H9 (cell line): ENCODE measurements around the gene SLC35A5. TPM values are rescaled to one million over a fixed set of nuclear protein-coding genes. Genes with fewer than 3 reads are reported as not detected.

Experiments used
- DNase-seq: peaks from one replicate; pipeline ENCODE4 v3.0.0-alpha.2; 2017
- H2AFZ ChIP-seq: one replicate; pipeline ENCODE4 v1.6.1; 2013; ENCODE audit warnings: mild to moderate bottlenecking, low read length, control low read depth, moderate library complexity
- H2AK5ac ChIP-seq: 2 replicates; pipeline ENCODE4 v1.6.1; 2013; ENCODE audit warnings: low read length, control low read depth, mixed read lengths; ENCODE audit not compliant: insufficient read length
- H2BK120ac ChIP-seq: one replicate; pipeline ENCODE4 v1.6.1; 2013; ENCODE audit warnings: low read depth, mild to moderate bottlenecking, low read length, control low read depth, inconsistent platforms; ENCODE audit not compliant: poor library complexity, severe bottlenecking
- H2BK12ac ChIP-seq: 2 replicates; pipeline ENCODE4 v1.6.1; 2013; ENCODE audit warnings: low read length, control low read depth, mixed read lengths, low read depth; ENCODE audit not compliant: insufficient read length
- H2BK15ac ChIP-seq: 2 replicates; pipeline ENCODE4 v1.6.1; 2013; ENCODE audit warnings: low read depth, low read length, control low read depth
- H2BK20ac ChIP-seq: one replicate; pipeline ENCODE4 v1.6.1; 2013; ENCODE audit warnings: low read depth, mild to moderate bottlenecking, low read length, control low read depth, inconsistent platforms; ENCODE audit not compliant: poor library complexity, severe bottlenecking
- H2BK5ac ChIP-seq: 2 replicates; pipeline ENCODE4 v1.6.1; 2013; ENCODE audit warnings: low read length, control low read depth, mixed read lengths; ENCODE audit not compliant: insufficient read length
- H3K14ac ChIP-seq: 2 replicates; pipeline ENCODE4 v1.6.1; 2013; ENCODE audit warnings: low read length, control low read depth; ENCODE audit not compliant: insufficient read depth
- H3K18ac ChIP-seq: 2 replicates; pipeline ENCODE4 v1.6.1; 2013; ENCODE audit warnings: low read depth, mild to moderate bottlenecking, mixed read lengths, low read length, control low read depth; ENCODE audit not compliant: insufficient read length
- H3K23ac ChIP-seq: 2 replicates; pipeline ENCODE4 v1.6.1; 2013; ENCODE audit warnings: low read length, control low read depth, mixed read lengths, low read depth; ENCODE audit not compliant: insufficient read length
- H3K23me2 ChIP-seq: 2 replicates; pipeline ENCODE4 v1.6.1; 2013; ENCODE audit warnings: low read depth, mild to moderate bottlenecking, mixed read lengths, low read length, control low read depth; ENCODE audit not compliant: insufficient read length, poor library complexity, severe bottlenecking
- H3K27ac ChIP-seq: 2 replicates; pipeline ENCODE4 v1.5.1; 2013; ENCODE audit warnings: low read length, control low read depth, mixed read lengths, low read depth; ENCODE audit not compliant: insufficient read length
- H3K27me3 ChIP-seq: 2 replicates; pipeline ENCODE4 v1.6.1; 2013; ENCODE audit warnings: low read length, control low read depth, inconsistent platforms; ENCODE audit not compliant: insufficient read depth
- H3K4ac ChIP-seq: 2 replicates; pipeline ENCODE4 v1.6.1; 2013; ENCODE audit warnings: low read depth, mild to moderate bottlenecking, control low read depth, inconsistent platforms, low read length, moderate library complexity
- H3K4me1 ChIP-seq: 2 replicates; pipeline ENCODE4 v1.6.1; 2013; ENCODE audit warnings: low read length, control low read depth, inconsistent platforms; ENCODE audit not compliant: insufficient read depth
- H3K4me2 ChIP-seq: 2 replicates; pipeline ENCODE4 v1.6.1; 2013; ENCODE audit warnings: low read length, control low read depth, mixed read lengths; ENCODE audit not compliant: insufficient read length, insufficient read depth
- H3K56ac ChIP-seq: 2 replicates; pipeline ENCODE4 v1.6.1; 2013; ENCODE audit warnings: low read depth, mild to moderate bottlenecking, mixed read lengths, low read length, control low read depth; ENCODE audit not compliant: insufficient read length
- H3K79me1 ChIP-seq: 2 replicates; pipeline ENCODE4 v1.6.1; 2013; ENCODE audit warnings: low read depth, mild to moderate bottlenecking, moderate library complexity, low read length, control low read depth, inconsistent platforms; ENCODE audit not compliant: insufficient read depth, poor library complexity, severe bottlenecking
- H3K79me2 ChIP-seq: 2 replicates; pipeline ENCODE4 v1.6.1; 2013; ENCODE audit warnings: low read length, control low read depth, inconsistent platforms; ENCODE audit not compliant: insufficient read depth
- H3K9ac ChIP-seq: 2 replicates; pipeline ENCODE4 v1.6.1; 2013; ENCODE audit warnings: low read length, control low read depth, mixed read lengths; ENCODE audit not compliant: insufficient read length; ENCODE audit errors: extremely low read depth
- H3K9me3 ChIP-seq: one replicate; pipeline ENCODE4 v1.6.1; 2013; ENCODE audit warnings: low read depth, low read length, inconsistent platforms; ENCODE audit not compliant: control insufficient read depth
- H3T11ph ChIP-seq: one replicate; pipeline ENCODE4 v1.6.1; 2013; ENCODE audit warnings: mild to moderate bottlenecking, low read length, control low read depth, inconsistent platforms
- H4K20me1 ChIP-seq: one replicate; pipeline ENCODE4 v1.6.1; 2013; ENCODE audit not compliant: control insufficient read depth, insufficient read length, insufficient read depth
- H4K5ac ChIP-seq: 2 replicates; pipeline ENCODE4 v1.6.1; 2013; ENCODE audit warnings: low read depth, mild to moderate bottlenecking, mixed read lengths, low read length, control low read depth; ENCODE audit not compliant: insufficient read length
- H4K8ac ChIP-seq: replicated peaks from 2 replicates; pipeline ENCODE4 v1.6.1; 2013; ENCODE audit warnings: low read length, control low read depth, mixed read lengths, low read depth; ENCODE audit not compliant: insufficient read length
- H4K91ac ChIP-seq: 2 replicates; pipeline ENCODE4 v1.6.1; 2013; ENCODE audit warnings: low read depth, mild to moderate bottlenecking, moderate library complexity, mixed read lengths, low read length, control low read depth; ENCODE audit not compliant: insufficient read length
- H3K27ac Mint-ChIP-seq, 3 experiments: 2 replicates in 2 of 3; 3 replicates in 1 of 3; pipeline ENCODE4 v1.8.0; 2020 to 2021; ENCODE audit warnings: mixed read lengths in 3 of 3, mild to moderate bottlenecking in 1 of 3, moderate library complexity in 1 of 3
- H3K27me3 Mint-ChIP-seq: 2 replicates; pipeline ENCODE4 v1.8.0; 2021; ENCODE audit warnings: low read depth, mild to moderate bottlenecking, moderate library complexity, mixed read lengths
- H3K36me3 Mint-ChIP-seq, 3 experiments: 2 replicates in 2 of 3; 3 replicates in 1 of 3; pipeline ENCODE4 v1.8.0; 2020 to 2021; ENCODE audit warnings: low read depth in 3 of 3, mixed read lengths in 3 of 3; ENCODE audit not compliant: insufficient read depth in 1 of 3
- H3K4me1 Mint-ChIP-seq, 2 experiments: 2 replicates each; pipeline ENCODE4 v1.8.0; 2020; ENCODE audit warnings: mixed read lengths in 2 of 2
- H3K4me3 Mint-ChIP-seq, 2 experiments: 2 replicates in 1 of 2; 3 replicates in 1 of 2; pipeline ENCODE4 v1.8.0; 2020 to 2021; ENCODE audit warnings: mild to moderate bottlenecking in 2 of 2, mixed read lengths in 2 of 2, moderate library complexity in 1 of 2
- H3K9me3 Mint-ChIP-seq, 2 experiments: 2 replicates in 1 of 2; 3 replicates in 1 of 2; pipeline ENCODE4 v1.8.0; 2020; ENCODE audit warnings: mild to moderate bottlenecking in 2 of 2, mixed read lengths in 2 of 2, moderate library complexity in 1 of 2
- WGBS: extraction: QIAGEN DNeasy Blood & Tissue Kit; methylation state at CpG from one replicate; pipeline ENCODE4 v1.1.7; 2013; ENCODE audit warnings: missing lambda C conversion rate, low lambda C conversion rate, mixed read lengths; ENCODE audit not compliant: insufficient read length; ENCODE audit errors: extremely low coverage; 5-methylcytosine and 5-hydroxymethylcytosine counted together
- total RNA-seq: library from RNA; stranded (reverse); gene quantifications from 2 replicates; pipeline ENCODE4 v1.2.1, GENCODE V29; 2021
- TF ChIP-seq, protein P1 (sequence below): fragments of 200-600 bp; sonication (generic); conservative IDR thresholded peaks from 3 replicates; pipeline ENCODE4 v1.8.0; 2021; ENCODE audit warnings: antibody characterized with exemption, mild to moderate bottlenecking

SLC35A5 gene
- total RNA-seq, 1 experiment from 2014 or later, result 40.0 TPM

DNA sequence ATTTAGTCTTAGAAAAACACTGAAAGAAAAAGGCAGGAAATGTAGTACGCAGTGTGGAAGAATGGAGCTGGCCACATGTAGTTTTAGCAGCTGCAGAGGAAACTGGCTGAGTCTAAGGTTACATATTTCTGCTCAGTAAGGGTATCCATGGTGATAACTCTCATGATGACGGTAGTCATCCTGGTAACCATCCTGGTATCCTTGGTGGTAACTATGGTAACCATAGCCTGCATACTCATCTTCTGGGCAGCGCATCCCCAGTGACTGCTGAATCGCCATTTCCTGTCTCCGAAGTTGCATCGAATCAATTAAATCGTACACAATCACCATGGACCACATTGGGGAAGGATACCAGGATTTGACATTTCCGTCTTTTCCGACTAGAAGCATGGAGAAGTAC is 43.4 kb downstream of the SLC35A5 start:
- Histone ChIP-seq H2BK12ac (no peak overlapping the region), H2BK15ac (no peak overlapping the region), H3K9me3 (no peaks in the 10 kb centered on the region), H3K79me1 (no peaks in the 10 kb centered on the region), H3K27me3 (no peaks in the 10 kb centered on the region), H2BK5ac (no peak overlapping the region), H4K20me1 (no peaks in the 10 kb centered on the region), H3K56ac (no peak overlapping the region), H3K9ac (no peak overlapping the region), H2BK20ac (no peak overlapping the region), H3K27ac (no peak overlapping the region), H3K23me2 (no peaks in the 10 kb centered on the region), H4K91ac (no peak overlapping the region), H3K79me2 (no peaks in the 10 kb centered on the region), H3K14ac (no peak overlapping the region), H3K4ac (no peak overlapping the region), H3K18ac (no peak overlapping the region), H2AFZ (no peak overlapping the region), H3K4me1 (no peaks in the 10 kb centered on the region), H3K4me2 (no peak overlapping the region), H3T11ph (no peak overlapping the region), H3K23ac (no peak overlapping the region), H2BK120ac (no peak overlapping the region), H4K8ac (no peak overlapping the region), H4K5ac (no peak overlapping the region), H2AK5ac (no peak overlapping the region)
- no peaks in the 10 kb centered on the region for H3K9me3 Mint-ChIP-seq
- TF ChIP-seq, protein P1, sequence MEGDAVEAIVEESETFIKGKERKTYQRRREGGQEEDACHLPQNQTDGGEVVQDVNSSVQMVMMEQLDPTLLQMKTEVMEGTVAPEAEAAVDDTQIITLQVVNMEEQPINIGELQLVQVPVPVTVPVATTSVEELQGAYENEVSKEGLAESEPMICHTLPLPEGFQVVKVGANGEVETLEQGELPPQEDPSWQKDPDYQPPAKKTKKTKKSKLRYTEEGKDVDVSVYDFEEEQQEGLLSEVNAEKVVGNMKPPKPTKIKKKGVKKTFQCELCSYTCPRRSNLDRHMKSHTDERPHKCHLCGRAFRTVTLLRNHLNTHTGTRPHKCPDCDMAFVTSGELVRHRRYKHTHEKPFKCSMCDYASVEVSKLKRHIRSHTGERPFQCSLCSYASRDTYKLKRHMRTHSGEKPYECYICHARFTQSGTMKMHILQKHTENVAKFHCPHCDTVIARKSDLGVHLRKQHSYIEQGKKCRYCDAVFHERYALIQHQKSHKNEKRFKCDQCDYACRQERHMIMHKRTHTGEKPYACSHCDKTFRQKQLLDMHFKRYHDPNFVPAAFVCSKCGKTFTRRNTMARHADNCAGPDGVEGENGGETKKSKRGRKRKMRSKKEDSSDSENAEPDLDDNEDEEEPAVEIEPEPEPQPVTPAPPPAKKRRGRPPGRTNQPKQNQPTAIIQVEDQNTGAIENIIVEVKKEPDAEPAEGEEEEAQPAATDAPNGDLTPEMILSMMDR, result no peak
- H3K36me3 Mint-ChIP-seq, result no peaks in the 10 kb centered on the region
- H3K27ac Mint-ChIP-seq, result no peak overlapping the region; a peak in 1 of 7 replicates
- no peaks in the 10 kb centered on the region for H3K27me3 Mint-ChIP-seq
- H3K4me1 Mint-ChIP-seq, result peaks cover 9 to 11% of the 10 kb centered on the region in 2 experiments; a peak in 3 of 4 replicates
- H3K4me3 Mint-ChIP-seq, result no peak overlapping the region
- no CpG with 5 or more reads among the region's 9 CpGs for whole genome bisulfite sequencing
- DNase-seq, result no peak
